ENCODE measurements around the gene ENKUR. TPM values are rescaled to one million over a fixed set of nuclear protein-coding genes. Genes with fewer than 3 reads are reported as not detected.
A peak's percentile ranks its signal among the peaks of the same experiment; 100 is the strongest.
"Not testable (repeated sequence)": the region's sequence is repeated elsewhere in the genome, so short reads cannot be mapped to it uniquely, and the experiment has no call there.

ENKUR gene
- total RNA-seq, 1 experiment from 2014 or later: 0.32 TPM

- TF ChIP-seq CEBPB (IDR thresholded peaks at IDR 0.05; ENCODE audit: low read depth) (peak; percentile 94), SIN3A (IDR thresholded peaks at IDR 0.05; ENCODE audit: low read depth) (0 out of 2 replicates have a peak, but pooled peaks have one; percentile 35), MAX (IDR thresholded peaks at IDR 0.05) (0 out of 2 replicates have a peak, but pooled peaks have one; percentile 6), EGR1 (IDR thresholded peaks at IDR 0.05; ENCODE audit: low read depth) (no peak), SP1 (IDR thresholded peaks at IDR 0.05; ENCODE audit: low read depth) (peak; percentile 74), REST (IDR thresholded peaks at IDR 0.05; ENCODE audit: low read depth) (no peak), FOSL1 (IDR thresholded peaks at IDR 0.05; ENCODE audit: low read depth) (peak; percentile 86), RAD21 (IDR thresholded peaks at IDR 0.05; ENCODE audit: low read depth) (peak; percentile 9; the same call in 1 of the 2 replicates), POLR2A (IDR thresholded peaks at IDR 0.05; ENCODE audit: borderline replicate concordance, extremely low read depth, insufficient read depth, insufficient read length) (no peak), ZNF274 (IDR thresholded peaks at IDR 0.05; ENCODE audit: low read depth, low read length) (no peak), POLR2AphosphoS5 (IDR thresholded peaks at IDR 0.05; ENCODE audit: low read depth, low read length) (peak; percentile 26; the same call in 1 of the 2 replicates), SRF (IDR thresholded peaks at IDR 0.05; ENCODE audit: low read depth) (0 out of 2 replicates have a peak, but pooled peaks have one; percentile 29), CBX3 (IDR thresholded peaks at IDR 0.05; ENCODE audit: low read depth) (0 out of 2 replicates have a peak, but pooled peaks have one; percentile 12), JUND (IDR thresholded peaks at IDR 0.05) (peak; percentile 86), ELF1 (IDR thresholded peaks at IDR 0.05; ENCODE audit: borderline replicate concordance, low read depth) (no peak)
- Histone ChIP-seq H3K4me1 (ENCODE audit: control insufficient read depth in 1 of 2, insufficient read depth in 2 of 2, low read length in 2 of 2) (peaks cover 18 to 38% of the 10 kb centered on the region in 2 experiments), H4K20me1 (ENCODE audit: insufficient read depth) (no peaks in the 10 kb centered on the region), H3K9me3 (ENCODE audit: control insufficient read depth in 1 of 2, insufficient read depth in 1 of 2, low read depth in 1 of 2, low read length in 2 of 2) (no peaks in the 10 kb centered on the region), H3K36me3 (ENCODE audit: control insufficient read depth in 1 of 2, insufficient read depth in 2 of 2, low read length in 2 of 2) (no peaks in the 10 kb centered on the region), H3K4me2 (ENCODE audit: low read length) (peak overlapping the region; percentile 51), H2AFZ (ENCODE audit: low read depth, low read length, poor library complexity, severe bottlenecking) (peak overlapping the region; percentile 49), H3K27ac (ENCODE audit: low read depth, low read length) (peak overlapping the region; percentile 2; the same call in 1 of the 2 replicates), H3K27me3 (ENCODE audit: insufficient read depth, low read length) (no peaks in the 10 kb centered on the region), H3K9me2 (ENCODE audit: insufficient read depth) (no peaks in the 10 kb centered on the region), H3K79me2 (ENCODE audit: insufficient read depth, low read length) (no peaks in the 10 kb centered on the region), H3K4me3 (replicated peaks in 1 of 2; ENCODE audit: low read depth in 1 of 2, low read length in 2 of 2) (peak overlapping the region in 1 of 2 experiments; percentile 2; a peak in 1 of 4 replicates), H3K9ac (ENCODE audit: low read length) (no peak overlapping the region)
- ChIA-PET RAD21 (ENCODE audit: low non-redundant PET in 1 of 2, low total read pairs in 2 of 2, uncharacterized antibody in 2 of 2, unreplicated experiment in 2 of 2) (no interaction called here), CTCF (no interaction called here), POLR2A (no interaction called here)
- peak; percentile 31 for DNase-seq (ENCODE audit: low read depth, low spot score)
- ATAC-seq: no peak
- BruUV-seq (replicated peaks): no TSS peak
- intact Hi-C loops (cut with micrococcal nuclease): no loop called here
Observed at GRCh38 chr10:24958091-24958720, 57.8 kb downstream of the ENKUR start.

GRCh38 chr10:24957624-24958051 is 58.3 kb downstream of the ENKUR start:
- ATAC-seq; H3K79me2 ChIP-seq (ENCODE audit: insufficient read depth, low read length); RAD21 ChIA-PET (ENCODE audit: low non-redundant PET in 1 of 2, low total read pairs in 2 of 2, uncharacterized antibody in 2 of 2, unreplicated experiment in 2 of 2); H3K4me3 ChIP-seq (replicated peaks in 1 of 2; ENCODE audit: low read depth in 1 of 2, low read length in 2 of 2); POLR2A ChIA-PET; H4K20me1 ChIP-seq (ENCODE audit: insufficient read depth); BruUV-seq (replicated peaks); DNase-seq (ENCODE audit: low read depth, low spot score); H2AFZ ChIP-seq (ENCODE audit: low read depth, low read length, poor library complexity, severe bottlenecking); H3K9ac ChIP-seq (ENCODE audit: low read length); intact Hi-C loops (cut with micrococcal nuclease); CTCF ChIA-PET; H3K36me3 ChIP-seq (ENCODE audit: control insufficient read depth in 1 of 2, insufficient read depth in 2 of 2, low read length in 2 of 2); H3K27ac ChIP-seq (ENCODE audit: low read depth, low read length); H3K27me3 ChIP-seq (ENCODE audit: insufficient read depth, low read length); H3K9me2 ChIP-seq (ENCODE audit: insufficient read depth); H3K9me3 ChIP-seq (ENCODE audit: control insufficient read depth in 1 of 2, insufficient read depth in 1 of 2, low read depth in 1 of 2, low read length in 2 of 2): not testable (repeated sequence)
- H3K4me2 ChIP-seq (ENCODE audit: low read length): peak overlapping the region; percentile 51
- peaks cover 15 to 33% of the 10 kb centered on the region in 2 experiments for H3K4me1 ChIP-seq (ENCODE audit: control insufficient read depth in 1 of 2, insufficient read depth in 2 of 2, low read length in 2 of 2)

Measured in HCT116 (cell line).